Suprapubic skin (tissue), 4 donors: ENCODE data around the gene PDGFB. TPM values are rescaled to one million over a fixed set of nuclear protein-coding genes. Genes with fewer than 3 reads are reported as not detected.

ENCODE experiments used
- DNase-seq, 2 donors: peaks; one replicate each; pipeline ENCODE4 v3.0.0-alpha.2; 2019; ENCODE audit warnings: low spot score in 2 of 2
- H3K27ac ChIP-seq: fragments of 200-600 bp; sonication (generic); one replicate; pipeline ENCODE4 v1.5.1; 2019
- H3K27me3 ChIP-seq: fragments of 200-600 bp; sonication (generic); one replicate; pipeline ENCODE4 v1.5.1; 2019
- H3K36me3 ChIP-seq: fragments of 200-600 bp; sonication (generic); one replicate; pipeline ENCODE4 v1.5.1; 2019
- H3K4me1 ChIP-seq: fragments of 200-600 bp; sonication (generic); one replicate; pipeline ENCODE4 v1.5.1; 2019
- H3K4me3 ChIP-seq: fragments of 200-600 bp; sonication (generic); one replicate; pipeline ENCODE4 v1.5.1; 2019; ENCODE audit warnings: mild to moderate bottlenecking
- H3K9me3 ChIP-seq: fragments of 200-600 bp; sonication (generic); one replicate; pipeline ENCODE4 v1.5.1; 2019
- EP300 ChIP-seq: sonication (generic); formaldehyde crosslinking; IDR thresholded peaks from one replicate; pipeline ENCODE4 v1.6.1; 2017; ENCODE audit warnings: antibody characterized with exemption
- POLR2A ChIP-seq, 2 donors: fragments of 450-650 bp; IDR thresholded peaks; one replicate each; pipeline ENCODE4 v1.6.1; 2017; ENCODE audit warnings: antibody characterized with exemption in 2 of 2, mild to moderate bottlenecking in 2 of 2, moderate library complexity in 2 of 2
- POLR2AphosphoS5 ChIP-seq, 3 donors: sonication (generic); formaldehyde crosslinking; IDR thresholded peaks; one replicate each; pipeline ENCODE4 v1.6.1; 2017; ENCODE audit warnings: antibody characterized with exemption in 3 of 3
- WGBS: methylation state at CpG from one replicate; pipeline ENCODE4 v1.1.5; 2018; 5-methylcytosine and 5-hydroxymethylcytosine counted together
- total RNA-seq, 4 donors: library from RNA; depleted of rRNA; stranded (reverse); fragments of >200 nt; gene quantifications; one replicate each; pipeline ENCODE4 v1.1.0, GENCODE V29; 2016
- TF ChIP-seq, protein P1 (sequence below), 2 donors: fragments of 200-600 bp in 1 of 2; fragments of 450-650 bp in 1 of 2; sonication (generic) in 1 of 2; IDR thresholded peaks; one replicate each; pipeline ENCODE4 v1.5.1; 2016 to 2019; ENCODE audit warnings: antibody characterized with exemption in 2 of 2, mild to moderate bottlenecking in 1 of 2, moderate library complexity in 1 of 2

Gene PDGFB
- total RNA-seq, 4 donors from 2014 or later = 10.5 to 20.6 (median 12.0) TPM

- H3K27ac ChIP-seq = no peak overlapping the region
- TF ChIP-seq, protein P1, sequence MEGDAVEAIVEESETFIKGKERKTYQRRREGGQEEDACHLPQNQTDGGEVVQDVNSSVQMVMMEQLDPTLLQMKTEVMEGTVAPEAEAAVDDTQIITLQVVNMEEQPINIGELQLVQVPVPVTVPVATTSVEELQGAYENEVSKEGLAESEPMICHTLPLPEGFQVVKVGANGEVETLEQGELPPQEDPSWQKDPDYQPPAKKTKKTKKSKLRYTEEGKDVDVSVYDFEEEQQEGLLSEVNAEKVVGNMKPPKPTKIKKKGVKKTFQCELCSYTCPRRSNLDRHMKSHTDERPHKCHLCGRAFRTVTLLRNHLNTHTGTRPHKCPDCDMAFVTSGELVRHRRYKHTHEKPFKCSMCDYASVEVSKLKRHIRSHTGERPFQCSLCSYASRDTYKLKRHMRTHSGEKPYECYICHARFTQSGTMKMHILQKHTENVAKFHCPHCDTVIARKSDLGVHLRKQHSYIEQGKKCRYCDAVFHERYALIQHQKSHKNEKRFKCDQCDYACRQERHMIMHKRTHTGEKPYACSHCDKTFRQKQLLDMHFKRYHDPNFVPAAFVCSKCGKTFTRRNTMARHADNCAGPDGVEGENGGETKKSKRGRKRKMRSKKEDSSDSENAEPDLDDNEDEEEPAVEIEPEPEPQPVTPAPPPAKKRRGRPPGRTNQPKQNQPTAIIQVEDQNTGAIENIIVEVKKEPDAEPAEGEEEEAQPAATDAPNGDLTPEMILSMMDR (IDR thresholded peaks at IDR 0.05) = no peak
- TF ChIP-seq POLR2A (IDR thresholded peaks at IDR 0.05) = no peak
- no peak for TF ChIP-seq EP300
- no peak for TF ChIP-seq POLR2AphosphoS5 (IDR thresholded peaks at IDR 0.05)
- peak; percentile 41 to 50 for DNase-seq
Measured at GRCh38 chr22:39205344-39206021, 39.3 kb downstream of the PDGFB start.

GRCh38 chr22:39204216-39204615 is 40.6 kb downstream of the PDGFB start:
- TF ChIP-seq, protein P1 (IDR thresholded peaks at IDR 0.05) = no peak
- no peak for TF ChIP-seq EP300
- no peak for TF ChIP-seq POLR2AphosphoS5 (IDR thresholded peaks at IDR 0.05)
- TF ChIP-seq POLR2A (IDR thresholded peaks at IDR 0.05) = no peak
- 97% methylated on average over 7 of the region's 8 CpGs for WGBS
- peak in 1 of 2 donors; percentile 46 for DNase-seq
- Histone ChIP-seq H3K4me1 (peaks cover 19% of the 10 kb centered on the region), H3K4me3 (no peak overlapping the region), H3K27ac (no peak overlapping the region), H3K9me3 (no peaks in the 10 kb centered on the region), H3K36me3 (no peaks in the 10 kb centered on the region), H3K27me3 (no peaks in the 10 kb centered on the region)

More at GRCh38 chr22:39205344-39206021, 39.3 kb downstream of the PDGFB start:
- Histone ChIP-seq H3K27me3 (no peaks in the 10 kb centered on the region), H3K4me3 (no peak overlapping the region), H3K9me3 (no peaks in the 10 kb centered on the region), H3K4me1 (peaks cover 19% of the 10 kb centered on the region), H3K36me3 (no peaks in the 10 kb centered on the region)
- WGBS = 68% methylated on average over 8 of the region's 8 CpGs

GRCh38 chr22:39197578-39197977 is 47.2 kb downstream of the PDGFB start:
- no peak for TF ChIP-seq POLR2A (IDR thresholded peaks at IDR 0.05)
- TF ChIP-seq, protein P1 (IDR thresholded peaks at IDR 0.05) = no peak
- TF ChIP-seq EP300 = no peak
- no peak for TF ChIP-seq POLR2AphosphoS5 (IDR thresholded peaks at IDR 0.05)
- peak in 1 of 2 donors; percentile 24 for DNase-seq
- H3K36me3 ChIP-seq = no peaks in the 10 kb centered on the region
- H3K27ac ChIP-seq = no peak overlapping the region
- no peaks in the 10 kb centered on the region for H3K9me3 ChIP-seq
- H3K4me3 ChIP-seq = no peak overlapping the region
- H3K4me1 ChIP-seq = no peaks in the 10 kb centered on the region
- no peaks in the 10 kb centered on the region for H3K27me3 ChIP-seq
- WGBS = 89% methylated on average over 5 of the region's 5 CpGs

GRCh38 chr22:39194098-39194497 is 50.7 kb downstream of the PDGFB start:
- Histone ChIP-seq H3K36me3 (no peaks in the 10 kb centered on the region), H3K9me3 (no peaks in the 10 kb centered on the region), H3K27ac (no peak overlapping the region), H3K4me3 (no peak overlapping the region), H3K4me1 (peaks cover 7% of the 10 kb centered on the region), H3K27me3 (no peaks in the 10 kb centered on the region)
- no peak for TF ChIP-seq POLR2A (IDR thresholded peaks at IDR 0.05)
- TF ChIP-seq EP300 = no peak
- TF ChIP-seq, protein P1 (IDR thresholded peaks at IDR 0.05) = no peak
- no peak for TF ChIP-seq POLR2AphosphoS5 (IDR thresholded peaks at IDR 0.05)
- WGBS = 0% methylated on average over 1 of the region's 1 CpG
- no peak for DNase-seq

- Histone ChIP-seq H3K36me3 (no peaks in the 10 kb centered on the region), H3K4me3 (no peak overlapping the region), H3K27ac (no peak overlapping the region), H3K4me1 (peaks cover 26% of the 10 kb centered on the region), H3K9me3 (no peaks in the 10 kb centered on the region), H3K27me3 (no peaks in the 10 kb centered on the region)
- WGBS = 86% methylated on average over 10 of the region's 10 CpGs
- DNase-seq = peak in 1 of 2 donors; percentile 23
- TF ChIP-seq POLR2A (IDR thresholded peaks at IDR 0.05) (no peak), EP300 (no peak), POLR2AphosphoS5 (IDR thresholded peaks at IDR 0.05) (no peak)
- TF ChIP-seq, protein P1 (IDR thresholded peaks at IDR 0.05) = no peak
Measured at GRCh38 chr22:39188809-39189208, 56.0 kb downstream of the PDGFB start.
